ENCODE data around the gene EFNA5. TPM values are rescaled to one million over a fixed set of nuclear protein-coding genes. Genes with fewer than 3 reads are reported as not detected.

EFNA5 gene
- total and polyA plus RNA-seq, 2 experiments from 2014 or later, result 7.5 to 10.1 TPM

DNA sequence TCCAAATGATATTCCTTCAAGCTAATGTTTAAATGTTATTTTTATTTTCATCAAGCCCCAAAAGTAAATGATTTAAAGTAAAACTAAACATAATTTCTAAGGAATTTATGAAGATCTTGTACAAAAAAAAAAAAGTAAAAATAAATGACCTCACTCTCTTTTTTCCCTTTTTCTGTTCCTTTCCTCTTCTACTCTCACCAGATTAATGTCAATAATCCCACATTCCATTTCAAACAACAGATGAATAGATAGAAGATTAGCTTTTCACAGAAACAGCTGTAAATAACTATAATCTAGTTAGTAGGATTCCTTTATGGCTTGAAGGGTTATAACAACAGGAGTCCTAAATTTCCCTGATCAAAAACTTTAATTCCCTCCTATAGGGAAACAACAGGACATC, 88.1 kb downstream of the EFNA5 start:
- no peak overlapping the region for H2AFZ ChIP-seq
- no peak overlapping the region for H3K4me2 ChIP-seq
- DNase-seq (ENCODE audit: low spot score) (no peak), ATAC-seq (no peak)
- Mint-ChIP-seq H3K9me3 (no peaks in the 10 kb centered on the region), H3K4me3 (no peak overlapping the region), H3K27ac (no peak overlapping the region), H3K4me1 (peaks cover 18% of the 10 kb centered on the region), H3K27me3 (ENCODE audit: insufficient read depth, low read depth, poor library complexity) (no peaks in the 10 kb centered on the region), H3K36me3 (ENCODE audit: low read depth) (no peaks in the 10 kb centered on the region)
- TF ChIP-seq, protein P1, sequence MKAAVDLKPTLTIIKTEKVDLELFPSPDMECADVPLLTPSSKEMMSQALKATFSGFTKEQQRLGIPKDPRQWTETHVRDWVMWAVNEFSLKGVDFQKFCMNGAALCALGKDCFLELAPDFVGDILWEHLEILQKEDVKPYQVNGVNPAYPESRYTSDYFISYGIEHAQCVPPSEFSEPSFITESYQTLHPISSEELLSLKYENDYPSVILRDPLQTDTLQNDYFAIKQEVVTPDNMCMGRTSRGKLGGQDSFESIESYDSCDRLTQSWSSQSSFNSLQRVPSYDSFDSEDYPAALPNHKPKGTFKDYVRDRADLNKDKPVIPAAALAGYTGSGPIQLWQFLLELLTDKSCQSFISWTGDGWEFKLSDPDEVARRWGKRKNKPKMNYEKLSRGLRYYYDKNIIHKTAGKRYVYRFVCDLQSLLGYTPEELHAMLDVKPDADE (IDR thresholded peaks at IDR 0.05), result no peak
- TF ChIP-seq NANOG (IDR thresholded peaks at IDR 0.05; ENCODE audit: borderline replicate concordance) (no peak), EZH2 (IDR thresholded peaks at IDR 0.05; ENCODE audit: low read depth, unreplicated experiment) (no peak), POLR2AphosphoS5 (IDR thresholded peaks at IDR 0.05; ENCODE audit: low read depth) (no peak), ZNF331 (CRISPR knock-in tag; IDR thresholded peaks at IDR 0.05; ENCODE audit: low read depth) (no peak), CREB1 (CRISPR knock-in tag; IDR thresholded peaks at IDR 0.05; ENCODE audit: low read depth) (no peak), REST (IDR thresholded peaks at IDR 0.05; ENCODE audit: unreplicated experiment) (no peak), JUNB (IDR thresholded peaks at IDR 0.05; ENCODE audit: unreplicated experiment) (no peak), EZH2phosphoT487 (IDR thresholded peaks at IDR 0.05; ENCODE audit: unreplicated experiment) (no peak), STAT1 (IDR thresholded peaks at IDR 0.05; ENCODE audit: unreplicated experiment) (no peak), ZNF114 (CRISPR knock-in tag; IDR thresholded peaks at IDR 0.05) (no peak)
- TF ChIP-seq, protein P2, sequence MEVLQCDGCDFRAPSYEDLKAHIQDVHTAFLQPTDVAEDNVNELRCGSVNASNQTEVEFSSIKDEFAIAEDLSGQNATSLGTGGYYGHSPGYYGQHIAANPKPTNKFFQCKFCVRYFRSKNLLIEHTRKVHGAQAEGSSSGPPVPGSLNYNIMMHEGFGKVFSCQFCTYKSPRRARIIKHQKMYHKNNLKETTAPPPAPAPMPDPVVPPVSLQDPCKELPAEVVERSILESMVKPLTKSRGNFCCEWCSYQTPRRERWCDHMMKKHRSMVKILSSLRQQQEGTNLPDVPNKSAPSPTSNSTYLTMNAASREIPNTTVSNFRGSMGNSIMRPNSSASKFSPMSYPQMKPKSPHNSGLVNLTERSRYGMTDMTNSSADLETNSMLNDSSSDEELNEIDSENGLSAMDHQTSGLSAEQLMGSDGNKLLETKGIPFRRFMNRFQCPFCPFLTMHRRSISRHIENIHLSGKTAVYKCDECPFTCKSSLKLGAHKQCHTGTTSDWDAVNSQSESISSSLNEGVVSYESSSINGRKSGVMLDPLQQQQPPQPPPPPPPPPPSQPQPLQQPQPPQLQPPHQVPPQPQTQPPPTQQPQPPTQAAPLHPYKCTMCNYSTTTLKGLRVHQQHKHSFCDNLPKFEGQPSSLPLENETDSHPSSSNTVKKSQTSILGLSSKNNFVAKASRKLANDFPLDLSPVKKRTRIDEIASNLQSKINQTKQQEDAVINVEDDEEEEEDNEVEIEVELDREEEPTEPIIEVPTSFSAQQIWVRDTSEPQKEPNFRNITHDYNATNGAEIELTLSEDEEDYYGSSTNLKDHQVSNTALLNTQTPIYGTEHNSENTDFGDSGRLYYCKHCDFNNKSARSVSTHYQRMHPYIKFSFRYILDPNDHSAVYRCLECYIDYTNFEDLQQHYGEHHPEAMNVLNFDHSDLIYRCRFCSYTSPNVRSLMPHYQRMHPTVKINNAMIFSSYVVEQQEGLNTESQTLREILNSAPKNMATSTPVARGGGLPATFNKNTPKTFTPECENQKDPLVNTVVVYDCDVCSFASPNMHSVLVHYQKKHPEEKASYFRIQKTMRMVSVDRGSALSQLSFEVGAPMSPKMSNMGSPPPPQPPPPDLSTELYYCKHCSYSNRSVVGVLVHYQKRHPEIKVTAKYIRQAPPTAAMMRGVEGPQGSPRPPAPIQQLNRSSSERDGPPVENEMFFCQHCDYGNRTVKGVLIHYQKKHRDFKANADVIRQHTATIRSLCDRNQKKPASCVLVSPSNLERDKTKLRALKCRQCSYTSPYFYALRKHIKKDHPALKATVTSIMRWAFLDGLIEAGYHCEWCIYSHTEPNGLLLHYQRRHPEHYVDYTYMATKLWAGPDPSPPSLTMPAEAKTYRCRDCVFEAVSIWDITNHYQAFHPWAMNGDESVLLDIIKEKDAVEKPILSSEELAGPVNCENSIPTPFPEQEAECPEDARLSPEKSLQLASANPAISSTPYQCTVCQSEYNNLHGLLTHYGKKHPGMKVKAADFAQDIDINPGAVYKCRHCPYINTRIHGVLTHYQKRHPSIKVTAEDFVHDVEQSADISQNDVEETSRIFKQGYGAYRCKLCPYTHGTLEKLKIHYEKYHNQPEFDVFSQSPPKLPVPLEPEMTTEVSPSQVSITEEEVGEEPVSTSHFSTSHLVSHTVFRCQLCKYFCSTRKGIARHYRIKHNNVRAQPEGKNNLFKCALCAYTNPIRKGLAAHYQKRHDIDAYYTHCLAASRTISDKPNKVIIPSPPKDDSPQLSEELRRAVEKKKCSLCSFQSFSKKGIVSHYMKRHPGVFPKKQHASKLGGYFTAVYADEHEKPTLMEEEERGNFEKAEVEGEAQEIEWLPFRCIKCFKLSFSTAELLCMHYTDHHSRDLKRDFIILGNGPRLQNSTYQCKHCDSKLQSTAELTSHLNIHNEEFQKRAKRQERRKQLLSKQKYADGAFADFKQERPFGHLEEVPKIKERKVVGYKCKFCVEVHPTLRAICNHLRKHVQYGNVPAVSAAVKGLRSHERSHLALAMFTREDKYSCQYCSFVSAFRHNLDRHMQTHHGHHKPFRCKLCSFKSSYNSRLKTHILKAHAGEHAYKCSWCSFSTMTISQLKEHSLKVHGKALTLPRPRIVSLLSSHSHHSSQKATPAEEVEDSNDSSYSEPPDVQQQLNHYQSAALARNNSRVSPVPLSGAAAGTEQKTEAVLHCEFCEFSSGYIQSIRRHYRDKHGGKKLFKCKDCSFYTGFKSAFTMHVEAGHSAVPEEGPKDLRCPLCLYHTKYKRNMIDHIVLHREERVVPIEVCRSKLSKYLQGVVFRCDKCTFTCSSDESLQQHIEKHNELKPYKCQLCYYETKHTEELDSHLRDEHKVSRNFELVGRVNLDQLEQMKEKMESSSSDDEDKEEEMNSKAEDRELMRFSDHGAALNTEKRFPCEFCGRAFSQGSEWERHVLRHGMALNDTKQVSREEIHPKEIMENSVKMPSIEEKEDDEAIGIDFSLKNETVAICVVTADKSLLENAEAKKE (CRISPR knock-in tag; IDR thresholded peaks at IDR 0.05), result no peak
- TF ChIP-seq, protein P3, sequence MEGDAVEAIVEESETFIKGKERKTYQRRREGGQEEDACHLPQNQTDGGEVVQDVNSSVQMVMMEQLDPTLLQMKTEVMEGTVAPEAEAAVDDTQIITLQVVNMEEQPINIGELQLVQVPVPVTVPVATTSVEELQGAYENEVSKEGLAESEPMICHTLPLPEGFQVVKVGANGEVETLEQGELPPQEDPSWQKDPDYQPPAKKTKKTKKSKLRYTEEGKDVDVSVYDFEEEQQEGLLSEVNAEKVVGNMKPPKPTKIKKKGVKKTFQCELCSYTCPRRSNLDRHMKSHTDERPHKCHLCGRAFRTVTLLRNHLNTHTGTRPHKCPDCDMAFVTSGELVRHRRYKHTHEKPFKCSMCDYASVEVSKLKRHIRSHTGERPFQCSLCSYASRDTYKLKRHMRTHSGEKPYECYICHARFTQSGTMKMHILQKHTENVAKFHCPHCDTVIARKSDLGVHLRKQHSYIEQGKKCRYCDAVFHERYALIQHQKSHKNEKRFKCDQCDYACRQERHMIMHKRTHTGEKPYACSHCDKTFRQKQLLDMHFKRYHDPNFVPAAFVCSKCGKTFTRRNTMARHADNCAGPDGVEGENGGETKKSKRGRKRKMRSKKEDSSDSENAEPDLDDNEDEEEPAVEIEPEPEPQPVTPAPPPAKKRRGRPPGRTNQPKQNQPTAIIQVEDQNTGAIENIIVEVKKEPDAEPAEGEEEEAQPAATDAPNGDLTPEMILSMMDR (conservative IDR thresholded peaks at IDR 0.05; ENCODE audit: low read depth in 2 of 2), result no peak
- no peak overlapping the region for H3K4me3 ChIP-seq
- H3K36me3 ChIP-seq (ENCODE audit: insufficient read depth), result no peaks in the 10 kb centered on the region
- H3F3A ChIP-seq (replicated peaks; ENCODE audit: low read depth), result no peaks in the 10 kb centered on the region
- H3K4me1 ChIP-seq (ENCODE audit: insufficient read depth), result peaks cover 5% of the 10 kb centered on the region
- no peaks in the 10 kb centered on the region for H3K27me3 ChIP-seq (ENCODE audit: insufficient read depth)
- peaks cover 26% of the 10 kb centered on the region; the same call in 1 of the 2 replicates for H3K79me2 ChIP-seq (replicated peaks; ENCODE audit: insufficient read depth)
- no peaks in the 10 kb centered on the region for H4K20me1 ChIP-seq (replicated peaks; ENCODE audit: insufficient read depth)
- H3K27ac ChIP-seq (ENCODE audit: low read depth), result no peak overlapping the region
- H3K9me2 ChIP-seq (ENCODE audit: insufficient read depth), result no peaks in the 10 kb centered on the region
